ENCODE results near the gene GLRX5.

GRCh38 chr14:95490727-95491451, 44.0 kb upstream of the GLRX5 start:
- TF ChIP-seq CTCF (IDR thresholded peaks at IDR 0.05) (no peak), JUN (IDR thresholded peaks at IDR 0.05) (no peak), FOSL2 (IDR thresholded peaks at IDR 0.05) (no peak), FOSL2 (CRISPR knock-in tag; IDR thresholded peaks at IDR 0.05) (no peak), GATA3 (IDR thresholded peaks at IDR 0.05; ENCODE audit: borderline replicate concordance) (no peak), MAX (IDR thresholded peaks at IDR 0.05) (no peak), RAD21 (conservative IDR thresholded peaks at IDR 0.05 in 1 of 2, IDR thresholded peaks at IDR 0.05 in 1 of 2) (no peak), HDAC2 (IDR thresholded peaks at IDR 0.05) (no peak), POLR2A (IDR thresholded peaks at IDR 0.05; ENCODE audit: low read length) (no peak), CEBPB (IDR thresholded peaks at IDR 0.05) (no peak), EP300 (IDR thresholded peaks at IDR 0.05) (no peak), BHLHE40 (IDR thresholded peaks at IDR 0.05; ENCODE audit: low read depth, low read length) (no peak), HMGXB4 (CRISPR knock-in tag; IDR thresholded peaks at IDR 0.05; ENCODE audit: borderline replicate concordance) (no peak)
